HuH-7.5 (cell line): Measurements from ENCODE around the gene RRP36.
"Not testable (repeated sequence)": the region's sequence is repeated elsewhere in the genome, so short reads cannot be mapped to it uniquely, and the experiment has no call there.

Experiments
- DNase-seq: peaks from one replicate; pipeline ENCODE4 v3.0.0; 2011; ENCODE audit warnings: low spot score

The RRP36 gene, protein sequence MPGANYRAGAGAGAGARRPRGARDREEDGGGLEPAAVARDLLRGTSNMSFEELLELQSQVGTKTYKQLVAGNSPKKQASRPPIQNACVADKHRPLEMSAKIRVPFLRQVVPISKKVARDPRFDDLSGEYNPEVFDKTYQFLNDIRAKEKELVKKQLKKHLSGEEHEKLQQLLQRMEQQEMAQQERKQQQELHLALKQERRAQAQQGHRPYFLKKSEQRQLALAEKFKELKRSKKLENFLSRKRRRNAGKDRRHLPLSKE

DNA sequence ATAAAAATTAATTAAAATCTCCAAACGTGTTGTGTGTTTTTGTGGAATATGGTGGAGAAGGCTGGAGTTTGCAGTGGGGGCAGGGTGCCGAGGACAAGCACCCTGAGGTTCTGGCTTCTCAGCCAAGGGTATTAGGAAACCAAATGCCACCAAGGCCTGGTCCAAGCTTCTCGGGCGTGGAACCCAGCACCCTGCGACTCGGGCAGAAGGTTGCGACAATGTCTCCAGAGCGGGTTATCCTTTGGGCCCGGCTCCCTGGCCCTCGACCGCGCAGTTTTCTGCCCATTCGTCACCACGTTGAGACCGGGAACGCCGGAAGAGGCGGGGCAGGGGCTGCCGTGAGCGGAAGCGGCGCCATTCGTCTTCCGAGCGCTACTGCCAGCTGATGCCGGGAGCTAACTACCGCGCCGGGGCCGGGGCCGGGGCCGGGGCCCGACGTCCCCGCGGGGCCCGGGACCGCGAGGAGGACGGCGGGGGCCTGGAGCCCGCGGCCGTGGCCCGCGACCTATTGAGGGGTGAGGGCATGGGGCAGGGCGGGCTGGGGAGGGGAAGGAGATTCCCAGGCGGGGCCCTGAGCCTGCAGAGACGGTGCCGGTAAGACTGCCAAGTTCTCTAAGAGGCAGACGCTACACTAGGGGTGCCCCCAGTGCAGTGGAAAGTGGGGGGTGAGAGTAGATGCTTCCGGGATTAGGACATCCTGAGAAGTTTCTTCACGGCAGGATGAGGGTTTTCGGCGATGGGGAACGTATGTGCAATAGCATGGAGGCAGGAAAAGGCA lies at the start of gene RRP36:
Gene RRP36, plus strand, starts transcription at position 354 of the 778 bp plus-strand sequence. Its CDS starts 32 bp downstream, at position 386.
- DNase-seq: peak; percentile 77

DNA sequence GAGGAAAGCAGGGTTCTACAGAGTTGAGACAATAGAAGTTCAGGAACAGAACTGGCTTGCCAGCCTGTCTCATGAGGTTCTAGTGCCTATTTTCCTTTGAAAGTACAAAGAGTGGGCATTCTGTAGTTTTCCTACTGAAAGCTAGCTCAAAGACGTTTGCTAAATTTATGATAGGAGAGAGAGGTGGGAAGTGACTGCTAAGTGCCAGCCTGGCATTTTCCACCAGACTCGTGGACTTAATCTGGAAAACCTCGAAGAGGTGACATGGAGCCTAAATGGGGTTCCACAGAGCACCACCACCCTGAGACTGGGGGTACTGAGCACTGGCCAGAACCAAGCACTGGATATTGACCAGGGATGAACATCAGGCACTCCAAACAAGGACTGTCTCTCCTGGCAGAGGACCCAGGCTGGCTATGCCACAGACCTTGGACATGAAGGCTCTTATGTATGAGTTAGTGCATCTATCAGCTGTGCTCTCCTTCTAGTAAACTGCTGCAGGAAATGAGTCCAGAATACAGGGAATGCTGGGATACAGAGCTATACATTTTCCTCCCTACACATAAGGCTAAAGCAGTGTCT lies 49.6 kb upstream of the RRP36 start:
- DNase-seq: no peak

DNA sequence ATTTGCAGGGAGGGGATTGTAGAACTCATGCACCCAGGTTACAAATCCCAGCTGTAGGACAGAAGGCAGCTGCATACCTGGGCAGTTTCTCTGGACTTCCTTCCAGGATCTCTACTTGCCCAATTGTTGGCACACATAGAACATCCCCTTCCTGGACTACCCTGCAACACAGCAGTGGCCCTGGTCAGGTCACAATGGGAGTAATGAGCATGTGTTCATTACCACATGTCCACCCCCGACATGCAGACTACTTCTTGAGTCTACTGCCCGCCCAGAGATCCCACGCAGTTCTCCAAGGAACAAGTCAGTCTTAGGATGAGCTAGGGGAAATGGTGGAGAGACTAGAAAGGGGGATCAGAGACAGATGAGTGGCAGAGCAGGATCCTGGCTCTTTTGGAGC lies 47.5 kb upstream of the RRP36 start:
- DNase-seq: no peak

DNA sequence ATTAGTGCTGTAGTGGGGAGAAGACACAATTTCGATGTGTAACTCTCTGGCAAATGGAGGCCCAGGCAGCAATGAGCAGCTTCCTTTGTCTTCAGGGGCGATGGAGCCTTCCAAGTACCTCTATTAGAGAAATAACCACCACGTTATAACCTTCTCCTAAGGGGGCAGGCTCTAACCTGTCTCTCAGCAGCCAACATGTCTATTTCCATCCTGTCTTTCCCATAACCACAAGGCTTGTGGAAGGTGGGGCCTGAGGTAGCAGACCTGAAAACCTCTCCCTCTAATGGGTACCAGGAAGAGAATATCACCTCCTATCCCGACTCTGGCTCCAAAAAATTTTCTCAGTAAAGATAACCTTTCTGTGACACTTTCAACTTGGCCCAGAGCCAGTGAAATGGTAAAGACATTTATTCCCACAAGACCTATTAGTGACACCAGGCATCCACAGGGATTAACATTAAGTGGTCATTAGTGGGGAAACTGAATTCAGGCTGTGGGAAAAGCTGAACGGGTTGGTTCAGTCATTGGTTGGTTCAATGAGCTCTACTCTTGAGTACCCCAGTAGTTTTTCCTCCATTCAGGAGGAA lies 46.4 kb upstream of the RRP36 start:
- no peak for DNase-seq

DNA sequence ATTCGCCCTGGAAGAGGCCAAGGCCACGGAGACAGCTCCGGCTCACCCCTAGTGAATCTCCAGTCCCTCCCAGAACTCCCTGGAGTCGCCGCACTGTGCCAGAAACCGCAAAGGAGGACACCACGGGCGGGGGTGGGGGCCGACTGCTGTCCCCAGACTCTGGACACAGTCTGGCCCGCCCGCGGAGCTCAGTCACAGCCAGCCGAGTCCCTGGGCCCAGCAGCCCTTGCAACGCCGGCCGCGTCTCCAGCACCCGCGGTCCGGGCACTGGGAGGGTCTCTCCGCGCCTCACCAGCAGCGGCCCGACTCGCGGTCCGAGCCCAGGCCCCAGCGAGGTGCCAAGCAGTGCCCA lies 43.0 kb upstream of the RRP36 start:
- peak; percentile 35 for DNase-seq

DNA sequence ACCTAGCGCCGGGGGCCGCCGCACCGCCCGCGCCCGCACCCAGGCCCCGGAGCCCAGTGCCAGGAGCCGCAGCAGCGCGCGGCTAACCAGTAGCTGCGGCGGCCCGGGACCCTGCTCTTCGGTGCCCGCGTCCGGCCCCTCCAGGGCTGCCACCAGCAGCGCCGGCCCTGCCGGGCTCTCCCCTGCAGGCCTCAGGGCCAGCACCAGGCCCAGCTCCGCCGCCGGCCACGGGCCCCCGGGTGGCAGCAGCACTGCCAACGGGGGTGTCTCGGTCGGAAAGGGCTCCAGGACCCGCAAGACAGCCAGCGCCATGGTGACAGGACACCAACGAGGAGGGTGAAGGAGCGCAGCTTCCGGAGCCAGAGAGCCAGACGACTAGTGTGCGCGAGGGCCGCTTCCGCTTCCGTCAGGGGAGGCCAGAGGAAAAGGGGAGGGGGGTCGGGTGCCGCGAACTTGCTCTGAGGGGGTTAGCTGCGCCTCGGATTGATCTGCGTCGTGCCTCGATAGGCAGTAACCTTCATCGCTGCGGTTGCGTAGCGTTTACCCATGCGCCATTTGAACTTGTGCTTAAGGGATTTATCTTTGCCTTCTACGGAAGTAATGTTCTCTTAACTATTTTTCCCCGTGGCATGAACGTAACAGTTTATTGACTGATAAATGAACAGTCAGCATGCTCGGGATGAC lies 42.4 kb upstream of the RRP36 start, which contains the start of gene PEX6:
Gene PEX6, minus strand, starts transcription at position 343 of the 684 bp plus-strand sequence. Its CDS starts 31 bp downstream, at position 312.
- peak; percentile 75 for DNase-seq

DNA sequence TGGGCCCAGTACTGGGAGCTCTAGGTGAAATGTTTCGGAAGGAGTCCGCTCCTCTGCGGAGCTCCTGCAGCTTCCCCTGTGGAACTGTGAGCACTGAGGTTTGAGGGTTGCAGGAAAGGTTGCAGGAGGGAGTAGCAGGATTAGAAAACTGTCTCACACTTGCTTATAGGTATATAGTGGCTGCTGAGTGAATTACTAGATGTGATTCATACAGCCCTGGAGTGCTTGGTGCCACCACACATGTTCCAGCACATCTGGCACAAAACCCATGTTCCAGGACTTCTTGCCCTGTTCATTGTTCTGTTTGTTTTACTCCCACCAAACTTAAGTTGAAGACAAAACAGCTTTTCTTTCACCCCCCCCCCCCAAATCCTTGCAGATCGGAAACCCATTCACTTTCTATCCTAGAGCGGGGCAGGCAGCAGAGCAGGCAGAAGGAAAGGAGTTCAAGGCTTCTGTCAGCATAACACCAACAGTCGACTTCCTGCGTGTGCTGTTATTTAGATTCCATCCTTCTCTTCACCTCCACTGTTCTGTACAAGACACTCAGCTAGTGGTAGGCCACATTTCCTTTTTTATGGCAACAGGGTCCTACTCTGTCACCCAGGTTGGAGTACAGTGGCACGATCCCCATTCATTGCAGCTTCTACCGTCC lies 41.8 kb upstream of the RRP36 start:
- peak; percentile 34 for DNase-seq

DNA sequence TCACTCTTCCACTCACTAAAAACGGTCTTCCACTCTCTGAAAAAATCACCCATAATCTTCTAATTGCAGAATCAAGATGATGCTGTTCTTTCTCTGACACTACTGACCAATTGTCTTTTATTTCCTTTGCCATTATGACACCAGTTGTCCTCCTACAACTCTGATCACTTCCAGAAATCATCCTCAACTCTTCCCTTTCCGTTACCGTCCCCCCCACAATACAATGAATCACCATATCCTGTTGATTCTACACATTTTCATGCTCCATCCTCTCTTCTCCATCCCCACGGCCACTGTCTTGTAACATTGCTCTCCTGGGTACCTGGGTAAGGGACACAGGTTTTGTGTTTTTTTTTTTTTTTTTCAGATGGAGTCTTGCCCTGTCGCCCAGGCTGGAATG lies 39.6 kb upstream of the RRP36 start:
- no peak for DNase-seq

DNA sequence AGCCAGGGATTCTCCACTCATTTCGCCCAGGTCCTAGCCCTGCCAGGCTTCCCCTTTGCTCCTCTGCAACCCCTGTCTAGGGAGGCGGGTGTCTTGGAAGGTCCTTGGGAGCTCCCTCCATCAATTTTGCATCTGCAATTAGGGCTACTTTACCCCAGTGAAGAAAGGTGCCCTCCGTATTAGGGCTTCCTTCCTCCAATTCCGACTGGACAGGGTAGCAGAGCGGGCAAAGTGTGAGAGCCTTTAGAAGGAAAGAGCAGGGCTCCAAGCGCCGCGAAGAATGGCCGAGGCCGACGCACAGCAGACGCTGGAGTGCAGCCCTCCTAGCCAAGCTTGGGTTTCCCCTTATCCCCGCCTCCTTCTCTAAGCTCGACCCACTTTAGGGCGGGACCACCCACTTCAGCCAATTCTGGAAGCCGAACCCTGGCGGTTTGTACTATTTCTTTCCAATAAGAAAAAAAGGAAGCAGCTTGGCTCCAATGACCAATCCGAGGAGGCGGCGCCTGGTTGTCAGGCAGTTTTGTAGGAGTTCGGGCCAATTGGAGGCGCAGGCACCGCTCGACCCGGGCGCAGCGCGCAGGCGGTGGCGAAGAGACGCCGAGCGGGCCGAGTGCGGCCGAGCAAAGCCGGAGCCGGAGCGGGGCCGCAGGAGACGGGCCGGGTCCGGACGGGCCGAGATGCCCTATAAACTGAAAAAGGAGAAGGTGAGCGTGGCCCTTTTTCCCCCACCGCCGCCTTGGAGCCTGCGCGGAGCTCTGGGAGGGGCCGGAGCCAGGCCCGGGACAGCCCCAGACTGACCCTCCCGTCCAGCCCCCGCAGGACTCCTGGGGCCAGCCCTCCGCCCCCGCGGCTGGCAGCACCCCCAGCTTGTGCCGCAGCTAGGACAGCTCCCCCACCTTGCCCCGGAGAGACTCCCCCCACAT lies 37.2 kb upstream of the RRP36 start, which contains the start of gene PPP2R5D:
Gene PPP2R5D, plus strand, starts transcription at position 570 of the 923 bp plus-strand sequence. Its CDS starts 108 bp downstream, at position 678.
- peak; percentile 89 for DNase-seq

DNA sequence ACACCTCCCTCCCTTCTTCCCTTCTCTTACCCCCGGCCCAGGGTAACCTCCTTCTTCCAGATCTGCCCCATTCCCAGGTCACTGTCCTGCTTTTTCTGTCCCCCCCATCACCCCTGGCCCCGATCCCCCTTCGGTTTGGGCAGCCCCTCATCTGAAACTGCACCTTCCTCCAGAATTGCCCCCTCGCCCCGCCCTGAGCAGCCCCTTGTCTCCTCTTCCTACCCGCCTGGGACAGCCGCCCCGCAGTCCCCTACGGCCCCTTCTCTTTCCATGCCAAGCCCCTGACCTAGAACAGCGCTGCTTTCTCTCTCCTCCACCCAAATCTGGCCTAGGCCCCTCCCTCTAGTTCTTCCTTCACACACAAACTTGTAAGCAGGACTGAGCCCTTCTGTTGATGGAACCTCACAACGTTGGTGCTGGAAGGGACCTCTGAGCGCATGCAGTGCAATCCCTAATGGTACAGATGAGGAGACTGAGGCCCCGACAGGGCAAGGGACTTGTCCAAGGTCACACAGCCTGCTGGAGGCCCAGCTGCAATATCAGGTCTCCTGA lies 36.4 kb upstream of the RRP36 start:
- no peak for DNase-seq

DNA sequence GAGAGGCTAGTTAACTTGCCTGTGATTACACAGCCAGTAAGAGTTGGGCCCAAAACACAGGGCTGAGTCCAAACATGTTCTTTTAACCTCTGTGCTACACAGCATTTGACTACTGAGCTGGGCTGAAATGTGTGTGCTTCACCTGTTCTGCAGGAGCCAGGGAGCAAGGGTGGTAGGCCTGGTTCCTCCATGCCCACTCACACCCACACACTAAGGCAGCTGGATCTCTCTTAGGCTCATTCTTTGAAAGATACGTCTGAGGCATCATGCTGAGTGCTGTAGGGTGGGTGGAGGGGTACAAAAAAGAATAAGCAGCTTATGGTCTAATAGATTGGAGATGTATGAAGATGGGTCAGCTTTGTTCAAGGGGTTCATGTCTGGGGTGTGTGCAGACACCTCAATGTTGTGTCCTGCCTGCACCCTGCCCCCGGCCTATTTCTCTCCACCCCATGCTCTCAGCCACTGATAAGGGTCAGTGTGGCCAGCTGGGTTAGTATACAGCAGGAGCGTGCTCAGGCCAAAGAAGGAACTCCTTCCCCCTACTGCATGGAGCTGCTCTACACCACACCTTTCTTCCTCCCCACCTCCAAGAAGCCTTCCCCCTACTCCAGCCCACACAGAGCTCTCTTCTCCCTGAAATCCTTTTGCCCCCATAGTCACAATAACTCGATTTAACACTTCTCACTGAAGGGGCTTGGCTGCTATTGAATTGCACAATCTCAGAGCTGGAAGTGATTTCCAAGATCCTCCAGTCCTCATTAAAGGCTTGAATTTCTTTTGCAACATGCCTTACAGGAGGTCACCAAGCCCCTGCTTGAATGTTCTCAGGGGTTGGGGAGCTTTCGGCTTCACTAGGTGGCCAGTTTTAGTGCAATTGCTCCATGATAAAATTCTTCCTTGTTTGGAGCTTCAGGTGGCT lies 33.6 kb upstream of the RRP36 start:
- DNase-seq: no peak

DNA sequence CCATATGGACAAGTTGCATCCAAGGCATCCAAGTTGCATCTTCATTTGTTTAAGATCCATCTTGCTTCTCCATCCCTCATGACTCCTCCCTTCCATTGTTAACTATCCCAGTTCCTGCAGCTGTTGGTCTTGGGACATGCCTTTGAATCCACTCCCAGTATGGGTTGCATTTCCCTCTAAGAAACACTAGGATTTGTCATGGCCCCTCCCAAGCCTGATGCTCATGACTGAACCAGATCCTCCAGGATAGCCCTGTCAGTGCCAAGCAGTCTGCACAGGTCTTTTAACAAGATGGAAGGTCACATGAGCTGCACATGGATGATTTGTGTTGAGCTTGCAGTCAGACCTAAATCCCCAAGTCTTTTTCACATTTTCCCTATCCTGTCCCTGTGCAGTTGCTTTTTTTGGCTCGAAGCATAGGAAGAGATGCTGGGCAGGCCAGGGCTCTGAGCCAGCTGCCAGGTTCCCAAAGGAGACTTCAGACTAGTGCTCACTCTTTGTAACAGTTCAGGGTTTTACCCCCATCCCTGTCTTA lies 32.9 kb upstream of the RRP36 start:
- no peak for DNase-seq

DNA sequence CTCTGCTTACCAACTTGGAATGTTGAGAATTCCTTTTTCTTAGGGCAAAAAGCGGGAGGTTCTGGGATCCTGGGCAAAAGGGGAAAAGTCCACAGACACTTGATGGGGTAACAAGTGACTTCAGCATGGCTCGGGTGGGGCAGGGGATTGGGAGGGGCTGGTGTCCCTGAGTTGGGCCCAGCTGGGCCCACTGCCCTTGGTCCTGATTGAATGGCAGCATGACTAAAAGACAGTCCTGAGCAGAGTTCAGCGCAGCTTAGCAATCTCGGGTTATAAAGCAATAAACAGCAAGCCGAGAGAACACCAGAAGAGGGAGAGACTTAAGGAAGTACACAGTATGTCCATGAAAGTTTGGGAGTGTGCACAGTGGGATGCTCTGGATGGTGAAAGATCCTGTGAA lies 31.5 kb upstream of the RRP36 start:
- DNase-seq: no peak

DNA sequence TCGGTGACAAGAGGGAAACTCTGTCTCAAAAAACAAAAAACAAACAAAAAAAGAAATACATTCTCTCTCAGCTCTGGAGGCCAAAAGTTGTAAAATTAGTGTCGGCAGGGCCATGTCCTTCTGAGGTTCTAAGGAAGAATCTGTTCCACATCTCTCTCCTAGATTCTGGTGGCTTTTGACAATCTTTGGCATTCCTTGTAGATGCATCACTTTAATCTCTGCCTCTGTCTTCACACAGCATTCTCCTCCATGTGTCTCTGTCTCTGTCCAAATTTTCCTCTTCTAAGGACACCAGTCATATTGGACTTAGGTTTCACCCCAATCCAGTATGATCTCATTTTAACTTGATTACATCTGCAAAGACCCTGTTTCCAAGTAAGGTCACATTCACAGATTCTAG lies 28.0 kb upstream of the RRP36 start:
- no peak for DNase-seq

DNA sequence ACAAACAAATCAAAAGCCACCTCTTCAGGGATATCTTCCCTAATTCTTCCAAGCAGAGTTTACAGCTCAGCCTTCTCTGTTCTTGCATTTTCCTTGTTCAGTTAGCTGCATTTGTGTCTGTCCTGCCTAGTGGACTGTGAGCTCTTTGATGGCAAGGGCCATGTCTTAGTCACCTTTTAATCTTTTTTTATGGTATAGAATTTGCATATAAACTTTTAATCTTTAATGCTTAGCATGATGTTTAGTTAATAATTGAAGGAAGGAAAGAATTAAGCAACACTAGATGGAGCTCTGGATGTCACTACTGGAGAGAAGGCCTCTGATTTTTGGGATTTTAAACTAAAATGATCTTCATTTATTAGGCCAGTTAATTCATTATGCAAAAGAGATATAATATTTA lies 24.9 kb upstream of the RRP36 start:
- no peak for DNase-seq

DNA sequence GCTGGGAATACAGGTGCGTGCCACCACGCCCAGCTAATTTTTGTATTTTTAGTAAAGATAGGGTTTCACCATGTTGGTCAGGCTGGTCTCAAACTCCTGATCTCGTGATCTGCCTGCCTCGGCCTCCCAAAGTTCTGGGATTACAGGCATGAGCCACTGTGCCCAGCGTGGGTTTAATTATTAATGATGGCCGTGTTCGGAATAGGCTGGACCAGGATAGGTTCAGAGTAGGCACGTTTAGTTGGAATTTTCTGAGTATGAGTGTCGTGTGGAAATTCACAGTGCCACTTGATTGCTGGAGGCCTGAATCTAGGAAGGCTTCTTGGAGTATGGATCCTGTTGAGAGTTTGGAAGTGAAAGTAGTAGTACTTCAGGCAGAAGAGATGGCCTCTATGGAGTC lies 23.2 kb upstream of the RRP36 start:
- DNase-seq: not testable (repeated sequence)

DNA sequence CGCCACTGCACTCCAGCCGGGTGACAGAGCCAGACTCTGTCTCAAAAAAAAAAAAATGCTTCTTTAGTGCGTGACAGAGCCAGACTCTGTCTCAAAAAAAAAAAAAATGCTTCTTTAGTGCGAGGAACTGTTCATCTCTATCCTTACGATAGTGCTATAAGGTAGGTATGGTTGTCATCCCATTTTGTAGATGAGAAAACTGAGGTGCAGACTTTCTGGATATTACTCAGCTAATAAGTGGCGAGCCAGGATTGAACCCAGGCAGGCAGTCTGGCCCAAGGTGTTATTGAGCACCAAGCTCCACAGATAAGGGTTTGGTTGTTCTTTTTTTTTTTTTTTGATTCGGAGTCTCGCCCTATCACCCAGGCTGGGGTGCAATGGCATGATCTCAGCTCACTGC lies 19.6 kb upstream of the RRP36 start:
- no peak for DNase-seq

DNA sequence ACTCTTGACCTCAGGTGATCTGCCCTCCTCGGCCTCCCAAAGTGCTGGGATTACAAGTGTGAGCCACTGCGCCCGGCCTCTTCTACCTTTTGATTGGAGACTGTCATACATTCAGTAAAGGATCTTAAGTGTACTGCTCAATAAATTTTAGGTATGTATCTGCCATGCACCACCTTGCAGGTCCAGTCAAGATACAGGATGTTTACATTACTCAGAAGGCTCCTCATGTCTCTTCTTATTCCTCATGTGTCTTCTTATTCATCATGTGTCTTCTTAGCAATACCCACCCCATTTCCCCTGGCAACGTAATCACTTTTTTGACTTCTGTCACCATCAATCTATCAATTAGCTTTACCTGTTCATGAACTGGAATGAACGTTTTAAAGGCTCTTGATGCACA lies 15.6 kb upstream of the RRP36 start:
- DNase-seq: no peak

DNA sequence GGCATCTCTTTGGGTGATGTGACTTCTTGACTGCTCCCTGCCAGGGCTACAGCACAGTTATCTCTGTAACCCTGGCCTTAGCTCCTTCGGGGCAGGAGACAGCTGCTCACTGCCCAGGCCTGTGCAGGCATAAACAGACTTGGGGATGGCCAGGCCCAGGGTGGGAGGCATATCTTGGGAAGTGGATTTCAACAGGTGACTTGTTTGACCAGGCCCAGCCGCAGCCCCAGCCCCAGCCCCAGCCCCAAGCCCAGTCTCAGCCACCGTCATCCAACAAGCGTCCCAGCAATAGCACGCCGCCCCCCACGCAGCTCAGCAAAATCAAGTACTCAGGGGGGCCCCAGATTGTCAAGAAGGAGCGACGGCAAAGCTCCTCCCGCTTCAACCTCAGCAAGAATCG lies 15.2 kb upstream of the RRP36 start:
- no peak for DNase-seq
